ENCODE data around the gene CHRNA9.

The CHRNA9 gene

GRCh38 chr4:40309250-40309774, 25.8 kb upstream of the CHRNA9 start:
- peak in 1 of 2 experiments; percentile 51 for DNase-seq (ENCODE audit: low read depth in 2 of 2)

DNA sequence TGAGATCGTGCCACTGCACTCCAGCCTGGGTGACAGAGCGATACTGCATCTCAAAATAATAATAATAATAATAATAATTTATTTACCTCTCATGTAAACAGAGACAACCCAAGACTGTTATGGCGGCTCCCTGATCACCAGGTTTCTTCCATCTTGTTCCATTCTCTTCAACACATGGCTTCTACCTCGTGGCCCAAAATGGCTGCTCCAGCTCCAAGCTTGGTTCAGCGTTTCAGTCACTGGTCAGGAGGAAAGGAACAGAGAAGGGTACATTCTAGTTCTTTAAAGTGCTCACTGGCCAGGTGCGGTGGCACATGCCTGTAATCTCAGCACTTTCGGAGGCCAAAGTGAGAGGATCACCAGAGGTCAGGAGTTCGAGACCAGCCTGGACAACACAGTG, 24.9 kb upstream of the CHRNA9 start:
- DNase-seq (ENCODE audit: low read depth in 2 of 2): no peak

- DNase-seq (ENCODE audit: low read depth in 2 of 2): no peak
These were observed 23.3 kb upstream of the CHRNA9 start for GRCh38 chr4:40311811-40312346.

GRCh38 chr4:40314951-40315350, 20.2 kb upstream of the CHRNA9 start:
- DNase-seq (ENCODE audit: low read depth in 2 of 2): no peak

GRCh38 chr4:40316333-40316781, 18.8 kb upstream of the CHRNA9 start:
- peak; percentile 76 to 78 for DNase-seq (ENCODE audit: low read depth in 2 of 2)

DNA sequence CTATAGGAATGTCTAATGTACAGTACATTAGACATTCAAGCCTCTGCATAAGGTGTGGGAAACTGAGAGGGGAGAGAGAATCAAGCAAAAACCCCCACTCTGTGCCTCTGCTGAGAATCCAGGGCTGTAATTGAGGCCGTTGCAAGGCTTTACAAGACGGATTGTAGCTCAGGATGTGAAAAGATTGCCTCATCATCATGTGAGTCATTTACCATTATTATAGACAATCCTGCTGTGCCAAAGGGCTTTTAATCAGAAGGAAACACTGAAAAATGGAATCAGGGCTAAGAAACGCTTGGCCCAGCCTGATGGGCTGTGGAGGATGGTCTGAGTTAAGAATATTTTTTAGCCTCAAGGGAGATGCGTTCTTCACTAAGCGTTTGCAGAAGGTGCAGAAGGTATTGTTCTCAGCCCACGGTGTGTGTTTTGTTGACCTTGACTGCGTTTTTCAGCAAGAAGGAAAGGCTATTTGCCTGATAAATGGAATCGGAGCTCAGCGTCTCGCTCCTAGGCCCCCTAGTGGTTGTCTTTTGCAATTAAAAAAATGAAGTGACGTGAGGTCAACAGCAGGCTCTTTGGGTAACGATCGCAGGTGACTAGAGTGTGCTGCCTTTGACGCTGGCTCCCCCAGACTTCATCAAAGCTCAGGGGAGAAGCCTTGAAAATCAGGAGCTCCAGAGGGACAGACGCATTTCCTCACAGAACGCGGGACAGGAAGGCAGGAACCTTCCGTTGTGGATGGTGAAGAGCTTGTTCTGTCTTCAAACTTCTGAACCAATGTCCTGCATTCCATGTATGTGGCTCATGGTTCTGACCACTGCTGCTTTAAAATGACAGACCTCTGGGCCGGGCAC, 18.1 kb upstream of the CHRNA9 start:
- peak; percentile 87 for DNase-seq (ENCODE audit: low read depth in 2 of 2)

GRCh38 chr4:40317916-40318658, 17.0 kb upstream of the CHRNA9 start:
- no peak for DNase-seq (ENCODE audit: low read depth in 2 of 2)

DNA sequence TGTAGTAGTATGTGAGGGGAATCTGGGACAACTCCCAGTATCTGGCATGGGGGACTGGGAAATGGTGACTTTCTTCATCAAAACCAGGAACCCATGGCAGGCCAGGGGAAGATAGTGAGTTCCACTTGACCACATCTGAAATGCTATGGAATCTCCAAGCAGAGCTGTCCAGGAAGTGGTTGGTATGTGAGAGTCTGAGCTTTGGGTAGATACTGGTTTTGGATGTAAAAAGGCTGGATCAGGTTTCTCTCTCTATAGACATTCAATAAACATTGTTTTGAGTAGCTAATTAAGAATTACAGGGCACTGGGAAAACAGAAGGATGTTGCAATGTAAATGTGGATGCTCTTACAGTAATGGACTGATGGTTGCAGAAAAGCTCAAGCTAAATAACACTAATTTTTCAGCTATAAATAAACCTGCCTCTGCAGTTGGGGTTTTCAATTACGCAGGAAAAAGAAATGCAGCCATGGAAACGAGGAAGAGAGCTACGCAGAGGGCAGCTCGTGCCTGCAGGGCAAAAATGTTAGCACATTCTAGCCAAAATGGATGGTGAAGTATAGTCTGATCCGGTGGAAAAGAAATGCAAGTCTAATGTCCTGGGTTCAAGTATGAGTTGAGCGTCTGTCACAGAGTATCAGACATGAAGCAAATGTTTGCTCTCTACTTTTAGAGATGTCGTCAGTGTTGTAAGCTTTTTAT, 13.4 kb upstream of the CHRNA9 start:
- peak in 1 of 2 experiments; percentile 42 for DNase-seq (ENCODE audit: low read depth in 2 of 2)

DNA sequence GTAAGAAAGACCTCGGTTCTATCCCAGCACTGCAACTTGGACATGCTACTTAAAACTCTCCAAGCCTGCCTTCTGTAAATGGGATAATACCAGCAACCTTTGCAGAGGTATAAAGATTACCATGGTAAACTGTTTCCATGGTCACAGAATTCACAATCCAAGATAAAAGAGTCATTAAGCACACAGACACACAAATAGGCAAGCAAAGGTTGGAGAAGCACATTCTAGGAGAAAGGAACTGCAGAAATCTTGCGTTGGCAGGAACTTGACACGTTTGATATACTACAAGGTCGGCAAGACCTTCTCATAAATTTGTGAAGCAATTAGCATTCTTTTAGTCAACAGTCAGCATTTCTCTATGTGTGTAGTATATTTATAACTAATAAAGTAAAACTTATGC, 12.3 kb upstream of the CHRNA9 start:
- no peak for DNase-seq (ENCODE audit: low read depth in 2 of 2)

DNA sequence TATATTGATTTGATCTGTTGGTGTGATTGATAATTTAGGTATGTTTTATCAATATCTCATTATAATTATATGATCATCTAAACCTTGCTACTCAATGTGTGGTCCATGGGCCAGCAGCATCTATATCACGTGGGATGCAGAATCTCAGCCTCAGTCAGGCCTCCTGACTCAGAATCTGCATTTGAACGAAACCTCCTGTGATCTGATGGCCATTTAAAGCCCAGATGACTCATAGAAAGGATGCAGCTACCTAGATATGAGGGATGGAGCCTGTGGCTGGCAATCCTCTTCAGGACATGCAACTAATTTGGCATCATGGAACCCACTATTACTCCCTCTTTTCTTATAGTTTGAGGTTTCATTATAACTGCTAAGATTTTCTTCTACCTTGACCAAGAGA, 11.3 kb upstream of the CHRNA9 start:
- no peak for DNase-seq (ENCODE audit: low read depth in 2 of 2)

- DNase-seq (ENCODE audit: low read depth in 2 of 2): peak; percentile 41 to 47
These were observed 9.6 kb upstream of the CHRNA9 start for GRCh38 chr4:40325406-40326019.

- no peak for DNase-seq (ENCODE audit: low read depth in 2 of 2)
These were observed 7.8 kb upstream of the CHRNA9 start for GRCh38 chr4:40327340-40327739.

GRCh38 chr4:40328383-40328782, 6.8 kb upstream of the CHRNA9 start:
- DNase-seq (ENCODE audit: low read depth in 2 of 2): no peak

DNA sequence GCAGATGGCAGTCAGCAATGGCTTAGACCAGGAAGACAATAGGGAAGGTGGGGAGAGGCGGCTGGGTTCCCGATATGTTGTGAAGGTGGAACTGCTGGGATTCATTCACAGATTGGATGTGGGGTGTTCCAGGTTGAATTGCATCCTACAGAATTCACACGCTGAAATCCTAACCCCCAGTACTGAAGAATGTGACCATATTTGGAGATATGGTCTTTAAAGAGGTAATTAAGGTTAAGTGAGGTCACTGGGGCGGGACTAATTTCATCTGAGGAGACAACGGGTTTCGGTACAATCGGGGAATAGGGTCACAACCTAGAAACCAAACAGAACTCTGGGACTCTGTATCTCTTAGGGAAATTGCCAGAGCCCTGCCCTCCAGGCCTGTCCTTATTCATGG, 5.3 kb upstream of the CHRNA9 start:
- no peak for DNase-seq (ENCODE audit: low read depth in 2 of 2)

GRCh38 chr4:40330536-40330935, 4.6 kb upstream of the CHRNA9 start:
- no peak for DNase-seq (ENCODE audit: low read depth in 2 of 2)

DNA sequence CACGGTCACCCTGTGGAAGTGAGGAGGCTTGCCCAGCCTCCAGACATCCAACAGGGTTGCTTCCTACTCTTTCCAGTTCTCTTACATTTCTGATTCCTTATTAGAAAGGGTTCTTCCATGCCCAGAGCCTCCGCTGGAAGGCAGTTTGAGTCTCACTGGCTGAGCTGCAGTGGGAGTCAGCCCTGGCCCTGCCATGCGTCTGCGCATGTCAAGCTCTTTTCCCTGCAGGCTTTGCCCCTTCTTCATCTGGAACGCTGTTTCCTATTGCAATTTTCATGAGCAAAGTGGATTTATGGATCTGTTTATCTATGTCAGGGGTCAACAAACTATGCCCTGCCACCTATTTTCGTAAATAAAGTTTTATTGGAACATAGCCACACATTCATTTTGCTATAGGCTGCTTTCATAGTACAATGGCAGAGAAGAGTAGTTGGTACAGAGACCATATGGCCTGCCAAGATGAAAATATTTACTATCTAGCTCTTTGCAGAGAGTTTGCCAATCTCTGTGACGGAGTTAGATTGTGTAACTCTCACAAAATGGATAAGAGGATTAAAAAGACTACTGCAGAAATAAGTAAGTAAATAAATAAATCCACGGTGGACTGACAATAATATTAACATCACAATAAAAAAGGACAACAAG, 3.9 kb upstream of the CHRNA9 start:
- DNase-seq (ENCODE audit: low read depth in 2 of 2): no peak

GRCh38 chr4:40331961-40332360, 3.2 kb upstream of the CHRNA9 start:
- DNase-seq (ENCODE audit: low read depth in 2 of 2): no peak

GRCh38 chr4:40333921-40334352, 1.2 kb upstream of the CHRNA9 start:
- DNase-seq (ENCODE audit: low read depth in 2 of 2): peak; percentile 68 to 74

- no peak for DNase-seq (ENCODE audit: low read depth in 2 of 2)
These were observed 377 bp downstream of the CHRNA9 start for GRCh38 chr4:40335525-40335894.

- DNase-seq (ENCODE audit: low read depth in 2 of 2): no peak
These were observed 1.9 kb downstream of the CHRNA9 start for GRCh38 chr4:40337051-40337450.

- DNase-seq (ENCODE audit: low read depth in 2 of 2): no peak
These were observed 2.4 kb downstream of the CHRNA9 start for GRCh38 chr4:40337523-40337922.
